Muscle layer of duodenum (tissue), 2 donors: Measurements from ENCODE around the gene APCDD1.

ENCODE experiments used
- H3K27ac ChIP-seq: one replicate; pipeline ENCODE4 v1.7.0; 2013; ENCODE audit warnings: mild to moderate bottlenecking, low read length
- H3K27me3 ChIP-seq: one replicate; pipeline ENCODE4 v1.7.0; 2013; ENCODE audit warnings: low read depth, mild to moderate bottlenecking, control low read depth, low read length
- H3K36me3 ChIP-seq, 2 donors: one replicate each; pipeline ENCODE4 v1.7.0; 2013; ENCODE audit warnings: low read length in 2 of 2, control low read depth in 1 of 2, mild to moderate bottlenecking in 1 of 2; ENCODE audit not compliant: insufficient read depth in 2 of 2, control insufficient read depth in 1 of 2
- H3K4me1 ChIP-seq, 2 donors: one replicate each; pipeline ENCODE4 v1.7.0; 2013; ENCODE audit warnings: low read length in 2 of 2, mild to moderate bottlenecking in 2 of 2, control low read depth in 1 of 2, moderate library complexity in 1 of 2; ENCODE audit not compliant: insufficient read depth in 2 of 2, control insufficient read depth in 1 of 2
- H3K4me3 ChIP-seq, 2 donors: one replicate each; pipeline ENCODE4 v1.7.0; 2013; ENCODE audit warnings: low read length in 2 of 2, low read depth in 1 of 2, mild to moderate bottlenecking in 1 of 2
- H3K9me3 ChIP-seq, 2 donors: one replicate each; pipeline ENCODE4 v1.7.0; 2013; ENCODE audit warnings: low read length in 2 of 2, control low read depth in 1 of 2, mild to moderate bottlenecking in 1 of 2; ENCODE audit not compliant: control insufficient read depth in 1 of 2
- donor health status: healthy.

The APCDD1 gene

DNA sequence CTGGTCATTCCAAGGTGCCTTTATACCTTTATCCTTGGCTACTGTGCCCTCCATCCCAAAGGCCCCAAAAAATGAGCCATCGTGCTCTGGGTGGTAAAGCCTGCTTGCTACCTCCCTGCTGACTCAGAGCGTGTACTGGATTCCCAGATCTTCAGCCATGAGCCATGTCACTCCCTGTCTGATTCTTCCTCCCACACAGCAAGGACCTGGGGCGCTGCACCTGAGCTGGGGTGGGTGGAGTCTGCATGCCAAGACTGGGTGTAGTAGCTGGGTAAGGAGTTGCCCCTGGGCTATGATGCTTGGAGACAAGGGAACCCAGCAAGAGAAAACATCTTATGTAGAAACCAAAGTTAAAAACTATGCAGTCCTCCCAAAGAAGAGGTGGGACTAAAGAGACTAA is 37.2 kb upstream of the APCDD1 start:
- Histone ChIP-seq H3K27me3 (no peaks in the 10 kb centered on the region), H3K27ac (no peak overlapping the region), H3K36me3 (no peaks in the 10 kb centered on the region), H3K4me1 (no peaks in the 10 kb centered on the region), H3K9me3 (peaks cover 0 to 3% of the 10 kb centered on the region in 2 donors), H3K4me3 (no peak overlapping the region)

DNA sequence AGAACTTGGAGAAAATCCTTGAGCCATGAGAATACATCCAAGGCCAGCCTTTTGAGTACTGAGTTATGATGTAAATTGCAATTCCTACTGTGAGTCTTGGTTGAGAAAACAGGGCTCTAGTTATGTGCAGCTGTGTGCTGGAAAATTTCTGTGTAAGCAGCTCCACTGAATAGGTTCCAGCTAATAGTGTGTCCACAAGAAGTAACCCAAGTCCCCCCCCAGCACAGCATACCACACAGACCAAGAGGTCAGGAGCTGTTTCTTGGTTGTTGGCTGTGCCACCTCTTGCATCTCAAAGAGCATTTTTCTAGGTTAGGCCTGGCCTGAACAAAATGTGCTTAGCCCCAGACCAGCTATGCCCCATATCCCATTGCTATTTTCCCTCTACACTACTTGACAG is 36.8 kb upstream of the APCDD1 start:
- Histone ChIP-seq H3K27ac (no peak overlapping the region), H3K4me1 (no peaks in the 10 kb centered on the region), H3K27me3 (no peaks in the 10 kb centered on the region), H3K4me3 (no peak overlapping the region), H3K36me3 (no peaks in the 10 kb centered on the region), H3K9me3 (peaks cover 0 to 3% of the 10 kb centered on the region in 2 donors)

DNA sequence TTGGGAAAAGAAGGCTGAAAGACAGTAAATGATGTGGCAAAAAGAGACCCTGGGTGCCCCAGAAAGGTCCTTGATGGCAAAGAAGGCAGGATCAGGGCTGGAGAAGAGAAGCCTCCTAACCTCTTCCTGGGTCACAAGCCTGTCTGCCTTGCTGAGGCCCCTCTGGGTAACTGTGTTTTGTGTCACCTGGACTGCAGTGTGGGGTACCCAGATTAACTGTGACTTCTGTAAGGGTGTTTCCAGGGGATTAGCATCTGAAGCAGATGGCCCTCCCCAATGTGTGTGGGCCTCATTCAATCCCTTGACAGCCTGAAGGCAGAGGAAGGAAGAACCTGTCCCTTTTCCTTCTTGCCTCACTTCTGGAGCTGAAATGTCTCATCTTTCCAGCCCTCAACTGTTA is 35.6 kb upstream of the APCDD1 start:
- Histone ChIP-seq H3K4me3 (no peak overlapping the region), H3K36me3 (no peaks in the 10 kb centered on the region), H3K4me1 (no peaks in the 10 kb centered on the region), H3K27me3 (no peaks in the 10 kb centered on the region), H3K9me3 (peaks cover 0 to 3% of the 10 kb centered on the region in 2 donors), H3K27ac (no peak overlapping the region)

DNA sequence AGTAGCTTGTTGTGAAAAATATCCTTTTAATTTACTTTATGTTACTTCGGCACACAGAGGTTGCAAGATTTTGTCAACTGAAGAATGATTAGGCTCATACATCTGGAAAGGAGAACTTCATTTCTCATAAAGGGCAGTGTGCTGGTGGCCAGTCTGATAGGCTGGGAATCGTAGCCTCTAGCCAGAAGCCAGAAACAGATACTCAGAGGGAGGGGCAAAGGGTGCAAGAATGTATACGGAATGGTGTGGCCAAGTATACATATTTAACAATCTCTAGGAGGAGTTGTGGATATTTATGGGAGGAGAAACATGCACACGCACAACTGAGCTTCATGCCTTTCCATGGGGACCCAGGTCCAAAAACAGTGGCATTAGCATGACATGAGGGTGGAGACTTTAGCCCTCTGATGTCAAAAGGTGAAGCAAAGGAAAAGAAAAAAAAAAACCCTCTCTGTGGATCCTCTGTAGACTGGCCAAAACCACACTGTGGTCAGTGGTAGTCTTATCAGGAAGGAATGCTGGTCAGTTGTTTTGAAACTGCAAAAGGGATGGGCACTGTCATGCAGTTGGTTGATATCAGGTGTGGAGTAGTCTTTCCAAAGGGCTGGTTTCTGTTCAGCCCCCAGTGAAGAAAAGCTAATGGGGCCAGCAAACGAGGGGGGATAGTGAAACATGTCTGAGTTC is 34.9 kb upstream of the APCDD1 start:
- no peak overlapping the region for H3K4me3 ChIP-seq
- H3K27ac ChIP-seq: no peak overlapping the region
- H3K4me1 ChIP-seq: no peaks in the 10 kb centered on the region
- no peaks in the 10 kb centered on the region for H3K36me3 ChIP-seq
- H3K27me3 ChIP-seq: no peaks in the 10 kb centered on the region
- peaks cover 0 to 3% of the 10 kb centered on the region in 2 donors for H3K9me3 ChIP-seq

DNA sequence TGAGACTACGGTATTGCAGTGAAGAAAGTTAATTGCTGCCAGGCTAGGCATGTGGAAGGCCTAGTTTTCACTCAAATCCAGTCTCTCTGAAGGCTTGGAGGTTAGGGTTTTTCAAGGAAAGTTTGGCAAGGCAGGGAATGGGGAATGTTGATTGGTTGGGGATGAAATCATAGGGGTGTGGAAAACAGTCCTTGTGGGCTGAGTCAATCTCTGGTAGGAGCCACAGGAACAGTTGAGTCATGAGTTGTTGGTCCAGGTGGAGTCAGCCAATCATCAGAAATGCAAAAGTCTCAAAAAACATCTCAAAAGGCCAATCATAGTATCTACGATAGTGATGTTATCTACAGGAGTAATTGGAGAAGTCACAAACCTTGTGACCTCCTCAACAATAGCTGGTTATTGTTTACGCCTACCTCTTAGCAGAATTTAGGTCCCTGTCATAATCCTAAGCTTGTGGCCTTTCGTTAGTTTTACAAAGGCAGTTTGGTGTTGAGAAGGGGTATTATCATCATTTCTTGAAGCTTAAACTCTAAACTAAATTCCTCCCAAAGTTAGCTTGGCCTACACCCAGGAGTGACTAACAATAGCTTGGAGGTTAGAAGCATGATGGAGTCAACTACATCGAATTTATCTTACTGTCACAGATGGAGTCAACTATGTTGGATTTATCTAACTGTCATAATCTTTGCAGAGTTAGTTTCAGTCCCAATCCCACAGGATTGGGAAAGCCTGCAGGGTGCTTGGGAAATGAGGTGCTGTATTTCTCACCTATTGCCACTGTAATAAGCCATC is 33.7 kb upstream of the APCDD1 start:
- no peak overlapping the region for H3K4me3 ChIP-seq
- peaks cover 0 to 3% of the 10 kb centered on the region in 2 donors for H3K9me3 ChIP-seq
- no peaks in the 10 kb centered on the region for H3K4me1 ChIP-seq
- no peaks in the 10 kb centered on the region for H3K27me3 ChIP-seq
- H3K36me3 ChIP-seq: no peaks in the 10 kb centered on the region
- no peak overlapping the region for H3K27ac ChIP-seq

DNA sequence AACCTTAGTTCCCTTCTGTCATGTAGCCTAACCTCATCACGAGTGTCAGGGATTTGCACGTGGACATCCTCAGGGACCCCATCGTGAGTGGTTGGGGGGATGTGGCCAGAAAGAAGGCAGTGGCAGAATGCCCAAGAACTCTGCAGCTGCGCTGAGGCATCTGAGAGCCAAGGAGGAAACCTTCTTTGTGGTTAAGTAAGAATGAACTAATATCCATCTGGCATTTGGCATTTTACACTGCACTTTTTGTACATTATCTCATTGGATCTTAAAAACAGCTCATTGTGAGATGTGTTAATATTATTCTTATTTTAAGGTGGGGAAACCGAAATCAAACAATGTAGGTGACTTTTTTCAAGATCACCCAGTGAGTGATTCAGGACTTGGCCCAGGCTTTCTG is 32.6 kb upstream of the APCDD1 start:
- Histone ChIP-seq H3K36me3 (no peaks in the 10 kb centered on the region), H3K4me3 (no peak overlapping the region), H3K9me3 (peaks cover 0 to 3% of the 10 kb centered on the region in 2 donors), H3K27me3 (no peaks in the 10 kb centered on the region), H3K27ac (no peak overlapping the region), H3K4me1 (no peaks in the 10 kb centered on the region)

DNA sequence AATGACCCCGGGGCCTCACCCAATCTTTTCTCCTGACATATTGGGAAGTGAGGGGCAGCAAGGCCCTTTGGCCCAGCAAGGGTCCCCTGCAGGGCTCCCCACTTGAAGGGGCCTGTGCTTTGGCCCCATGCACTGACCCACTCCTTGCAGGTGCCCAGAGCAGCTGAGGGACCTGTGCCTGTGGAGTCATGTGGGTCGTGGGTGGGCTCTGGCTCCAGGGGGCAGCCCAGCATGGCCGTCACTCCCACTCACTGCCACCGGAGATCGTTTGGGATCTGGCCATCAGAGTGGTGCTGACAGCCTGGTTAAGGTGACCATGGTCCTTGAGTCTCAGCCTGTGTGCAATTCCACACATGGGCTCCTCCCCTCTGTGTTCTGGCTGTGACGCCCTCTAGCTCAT is 31.7 kb upstream of the APCDD1 start:
- no peaks in the 10 kb centered on the region for H3K27me3 ChIP-seq
- no peak overlapping the region for H3K4me3 ChIP-seq
- H3K36me3 ChIP-seq: no peaks in the 10 kb centered on the region
- peaks cover 0 to 3% of the 10 kb centered on the region in 2 donors for H3K9me3 ChIP-seq
- H3K4me1 ChIP-seq: no peaks in the 10 kb centered on the region
- H3K27ac ChIP-seq: no peak overlapping the region

DNA sequence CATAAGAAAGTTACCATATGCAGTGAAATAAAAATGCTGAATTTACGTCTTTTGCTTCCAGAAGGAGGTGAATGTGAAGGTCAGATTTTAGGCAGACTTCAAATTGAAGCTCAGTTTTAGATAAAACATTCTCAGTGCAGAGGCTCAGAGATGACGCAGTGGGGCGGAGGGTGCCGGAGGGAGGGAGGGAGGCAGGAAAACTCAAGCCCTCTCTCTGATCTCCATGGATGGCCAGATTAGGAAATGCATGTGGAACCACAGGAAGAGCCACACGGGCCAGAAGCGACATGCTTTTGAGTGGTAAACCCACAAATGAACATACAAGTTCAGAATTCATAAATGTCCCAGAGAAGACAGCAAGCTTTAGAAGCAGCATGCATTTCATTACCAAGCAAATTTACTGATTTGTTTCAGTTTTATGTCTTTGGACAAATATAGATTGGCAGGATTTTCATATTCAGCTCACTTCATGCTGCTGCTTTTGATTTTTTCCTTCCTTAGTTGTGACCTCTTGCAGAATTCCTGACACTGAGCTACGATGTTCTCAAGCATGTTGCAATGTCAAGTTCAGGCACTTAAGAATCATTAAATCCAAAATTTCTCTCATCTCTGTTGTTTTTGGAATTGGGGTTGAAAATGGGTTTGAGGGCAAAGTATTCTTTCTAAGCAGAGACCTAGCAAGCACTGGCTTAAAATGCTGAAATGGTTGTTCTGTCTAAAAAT is 29.7 kb upstream of the APCDD1 start:
- Histone ChIP-seq H3K27ac (no peak overlapping the region), H3K36me3 (no peaks in the 10 kb centered on the region), H3K27me3 (no peaks in the 10 kb centered on the region)

DNA sequence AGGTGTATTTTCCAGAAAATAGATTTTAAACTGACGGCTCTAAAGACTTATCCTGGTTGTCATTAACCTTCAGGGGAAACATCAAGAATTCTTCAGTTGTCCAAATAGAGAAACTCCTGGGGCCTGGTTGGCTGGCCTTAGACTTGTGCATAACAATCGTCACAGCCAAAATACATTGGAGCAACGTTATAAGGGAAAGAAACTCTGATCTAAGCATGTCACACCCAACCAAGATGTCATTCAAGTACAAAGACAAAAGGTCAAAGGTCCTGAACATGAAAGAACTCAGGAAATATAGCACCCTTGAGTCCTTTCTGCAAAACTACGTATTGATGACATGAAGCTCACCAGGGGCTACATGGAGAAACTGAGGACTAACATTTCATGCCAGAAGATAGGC is 23.8 kb upstream of the APCDD1 start:
- Histone ChIP-seq H3K9me3 (no peaks in the 10 kb centered on the region), H3K27ac (no peak overlapping the region), H3K27me3 (no peaks in the 10 kb centered on the region), H3K36me3 (no peaks in the 10 kb centered on the region), H3K4me1 (no peaks in the 10 kb centered on the region), H3K4me3 (no peak overlapping the region)

More for the DNA sequence above, 29.7 kb upstream of the APCDD1 start:
- Histone ChIP-seq H3K4me3 (no peak overlapping the region), H3K4me1 (no peaks in the 10 kb centered on the region), H3K9me3 (peaks cover 0 to 3% of the 10 kb centered on the region in 2 donors)

DNA sequence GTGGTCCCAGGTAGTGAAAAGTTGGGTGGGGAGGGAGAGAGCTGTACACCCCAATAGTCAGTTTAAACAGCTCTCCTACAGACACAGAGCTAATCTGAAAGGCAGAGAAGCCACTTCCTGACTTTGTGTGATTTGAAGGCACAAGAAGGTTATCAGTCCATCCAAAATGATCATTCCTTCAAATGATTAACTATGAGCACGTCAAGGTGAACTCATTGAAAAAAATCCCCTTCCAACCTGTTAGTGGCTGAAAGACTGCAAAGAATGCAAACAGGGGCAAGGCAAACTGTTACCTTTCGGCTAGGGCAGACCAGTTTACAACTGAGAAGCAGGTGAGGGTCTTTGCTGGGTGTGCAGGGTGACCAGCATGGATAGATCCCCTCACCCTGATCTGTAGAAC is 22.8 kb upstream of the APCDD1 start:
- no peaks in the 10 kb centered on the region for H3K9me3 ChIP-seq
- H3K27ac ChIP-seq: no peak overlapping the region
- no peaks in the 10 kb centered on the region for H3K4me1 ChIP-seq
- H3K36me3 ChIP-seq: no peaks in the 10 kb centered on the region
- H3K4me3 ChIP-seq: no peak overlapping the region
- H3K27me3 ChIP-seq: no peaks in the 10 kb centered on the region

DNA sequence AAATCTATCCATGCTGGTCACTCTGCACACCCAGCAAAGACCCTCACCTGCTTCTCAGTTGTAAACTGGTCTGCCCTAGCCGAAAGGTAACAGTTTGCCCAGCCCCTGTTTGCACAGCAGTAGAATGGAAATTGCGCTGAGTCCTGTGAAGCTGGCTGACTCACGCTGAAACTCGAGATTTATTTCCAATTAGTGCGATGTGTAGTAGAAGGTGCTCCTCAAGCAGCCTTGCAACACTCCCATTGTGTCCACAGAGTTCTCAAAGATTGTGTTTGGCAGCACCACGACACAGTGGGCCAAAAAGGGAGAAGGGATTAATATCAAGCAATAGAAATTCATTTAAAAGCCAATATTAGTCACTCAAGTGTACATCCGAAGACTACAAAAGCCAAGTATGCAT is 21.7 kb upstream of the APCDD1 start:
- no peak overlapping the region for H3K27ac ChIP-seq
- no peak overlapping the region for H3K4me3 ChIP-seq
- no peaks in the 10 kb centered on the region for H3K36me3 ChIP-seq
- H3K4me1 ChIP-seq: no peaks in the 10 kb centered on the region
- no peaks in the 10 kb centered on the region for H3K27me3 ChIP-seq
- H3K9me3 ChIP-seq: no peaks in the 10 kb centered on the region
